ENCODE measurements around the gene CCNY. TPM values are rescaled to one million over a fixed set of nuclear protein-coding genes. Genes with fewer than 3 reads are reported as not detected.
A peak's percentile ranks its signal among the peaks of the same experiment; 100 is the strongest.

The CCNY gene
- total and polyA plus RNA-seq, 8 donors = 5.8 to 99.6 (median 37.7) TPM

- H3K9me3 ChIP-seq = no peaks in the 10 kb centered on the region
- H3K27ac ChIP-seq = peak overlapping the region; percentile 63 to 96 (median 79)
- WGBS, 5 donors = 36 to 64% (median 54%) methylated on average over 6 of the region's 6 CpGs
Measured at GRCh38 chr10:35331894-35332640, 4.2 kb upstream of the CCNY start.

DNA sequence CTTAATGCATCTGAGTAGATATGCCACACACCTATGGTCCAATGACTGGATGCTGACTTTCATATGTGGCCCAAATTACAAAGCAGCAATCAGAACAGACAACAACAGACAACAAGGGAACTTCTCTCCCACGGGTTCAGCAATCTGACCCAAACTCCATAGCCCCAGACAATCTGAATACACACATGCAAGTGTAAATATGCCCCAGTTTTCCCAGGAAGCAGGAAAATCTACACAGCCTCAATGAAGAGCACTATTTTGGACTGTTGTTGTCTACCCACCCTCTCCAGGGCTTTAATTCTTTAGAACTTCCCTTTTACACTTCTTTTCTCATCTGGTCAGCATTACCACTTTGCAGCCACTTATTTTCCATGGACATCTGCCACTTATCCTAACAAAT, 2.0 kb upstream of the CCNY start:
- Histone ChIP-seq H3K4me3 (peak overlapping the region in 3 of 4 donors; percentile 85 to 99 (median 98)), H3K27me3 (no peaks in the 10 kb centered on the region), H3K36me3 (no peaks in the 10 kb centered on the region), H3K27ac (peak overlapping the region in 3 of 5 donors; percentile 25 to 96 (median 93)), H3K4me1 (peaks cover 49 to 85% (median 73%) of the 10 kb centered on the region in 4 donors), H3K9me3 (no peaks in the 10 kb centered on the region)
- no peak for DNase-seq
- TF ChIP-seq POLR2A (IDR thresholded peaks at IDR 0.05) = no peak
- no peak for TF ChIP-seq EP300 (IDR thresholded peaks at IDR 0.05)
- TF ChIP-seq, protein P1, sequence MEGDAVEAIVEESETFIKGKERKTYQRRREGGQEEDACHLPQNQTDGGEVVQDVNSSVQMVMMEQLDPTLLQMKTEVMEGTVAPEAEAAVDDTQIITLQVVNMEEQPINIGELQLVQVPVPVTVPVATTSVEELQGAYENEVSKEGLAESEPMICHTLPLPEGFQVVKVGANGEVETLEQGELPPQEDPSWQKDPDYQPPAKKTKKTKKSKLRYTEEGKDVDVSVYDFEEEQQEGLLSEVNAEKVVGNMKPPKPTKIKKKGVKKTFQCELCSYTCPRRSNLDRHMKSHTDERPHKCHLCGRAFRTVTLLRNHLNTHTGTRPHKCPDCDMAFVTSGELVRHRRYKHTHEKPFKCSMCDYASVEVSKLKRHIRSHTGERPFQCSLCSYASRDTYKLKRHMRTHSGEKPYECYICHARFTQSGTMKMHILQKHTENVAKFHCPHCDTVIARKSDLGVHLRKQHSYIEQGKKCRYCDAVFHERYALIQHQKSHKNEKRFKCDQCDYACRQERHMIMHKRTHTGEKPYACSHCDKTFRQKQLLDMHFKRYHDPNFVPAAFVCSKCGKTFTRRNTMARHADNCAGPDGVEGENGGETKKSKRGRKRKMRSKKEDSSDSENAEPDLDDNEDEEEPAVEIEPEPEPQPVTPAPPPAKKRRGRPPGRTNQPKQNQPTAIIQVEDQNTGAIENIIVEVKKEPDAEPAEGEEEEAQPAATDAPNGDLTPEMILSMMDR (IDR thresholded peaks at IDR 0.05) = no peak
- no peak for TF ChIP-seq POLR2AphosphoS5 (IDR thresholded peaks at IDR 0.05)
- 32 to 65% (median 48%) methylated on average over 1 of the region's 1 CpG for WGBS, 5 donors
- intact Hi-C loops (cut with DNase I; ENCODE audit: low total_unique reads) = loop anchor here (10.0 kb wide), 1 partner anchor 231 kb away; no protein-coding TSS in a partner anchor

More at GRCh38 chr10:35331894-35332640, 4.2 kb upstream of the CCNY start:
- H3K27me3 ChIP-seq = no peaks in the 10 kb centered on the region
- intact Hi-C loops (cut with DNase I; ENCODE audit: low total_unique reads) = loop anchor here (10.0 kb wide), 1 partner anchor 233 kb away; no protein-coding TSS in a partner anchor
- no peak overlapping the region for H3K4me3 ChIP-seq
- peak in 1 of 2 donors; percentile 55 for DNase-seq
- TF ChIP-seq POLR2A (IDR thresholded peaks at IDR 0.05) (no peak), POLR2AphosphoS5 (IDR thresholded peaks at IDR 0.05) (peak in 2 of 3 donors; percentile 16 to 76), EP300 (IDR thresholded peaks at IDR 0.05) (no peak)
- TF ChIP-seq, protein P1 (IDR thresholded peaks at IDR 0.05) = no peak
- H3K36me3 ChIP-seq = no peaks in the 10 kb centered on the region
- H3K4me1 ChIP-seq = peaks cover 32 to 83% (median 71%) of the 10 kb centered on the region in 4 donors

GRCh38 chr10:35335133-35336083, 901 bp upstream of the CCNY start:
- 6 to 14% (median 11%) methylated on average over 33 to 34 of the region's 34 CpGs for WGBS, 5 donors
- peak overlapping the region; percentile 78 to 99 (median 92) for H3K4me3 ChIP-seq
- no peaks in the 10 kb centered on the region for H3K36me3 ChIP-seq
- TF ChIP-seq POLR2AphosphoS5 (IDR thresholded peaks at IDR 0.05) = peak in 1 of 3 donors; percentile 37
- no peak for TF ChIP-seq EP300 (IDR thresholded peaks at IDR 0.05)
- no peak for TF ChIP-seq POLR2A (IDR thresholded peaks at IDR 0.05)
- peaks cover 49 to 85% (median 68%) of the 10 kb centered on the region in 4 donors for H3K4me1 ChIP-seq
- H3K9me3 ChIP-seq = no peaks in the 10 kb centered on the region
- DNase-seq = peak in 1 of 2 donors; percentile 61
- intact Hi-C loops (cut with DNase I; ENCODE audit: low total_unique reads) = loop anchor here (10.0 kb wide), 1 partner anchor 229 kb away; no protein-coding TSS in a partner anchor
- no peaks in the 10 kb centered on the region for H3K27me3 ChIP-seq
- H3K27ac ChIP-seq = peak overlapping the region; percentile 87 to 96 (median 91)

DNA sequence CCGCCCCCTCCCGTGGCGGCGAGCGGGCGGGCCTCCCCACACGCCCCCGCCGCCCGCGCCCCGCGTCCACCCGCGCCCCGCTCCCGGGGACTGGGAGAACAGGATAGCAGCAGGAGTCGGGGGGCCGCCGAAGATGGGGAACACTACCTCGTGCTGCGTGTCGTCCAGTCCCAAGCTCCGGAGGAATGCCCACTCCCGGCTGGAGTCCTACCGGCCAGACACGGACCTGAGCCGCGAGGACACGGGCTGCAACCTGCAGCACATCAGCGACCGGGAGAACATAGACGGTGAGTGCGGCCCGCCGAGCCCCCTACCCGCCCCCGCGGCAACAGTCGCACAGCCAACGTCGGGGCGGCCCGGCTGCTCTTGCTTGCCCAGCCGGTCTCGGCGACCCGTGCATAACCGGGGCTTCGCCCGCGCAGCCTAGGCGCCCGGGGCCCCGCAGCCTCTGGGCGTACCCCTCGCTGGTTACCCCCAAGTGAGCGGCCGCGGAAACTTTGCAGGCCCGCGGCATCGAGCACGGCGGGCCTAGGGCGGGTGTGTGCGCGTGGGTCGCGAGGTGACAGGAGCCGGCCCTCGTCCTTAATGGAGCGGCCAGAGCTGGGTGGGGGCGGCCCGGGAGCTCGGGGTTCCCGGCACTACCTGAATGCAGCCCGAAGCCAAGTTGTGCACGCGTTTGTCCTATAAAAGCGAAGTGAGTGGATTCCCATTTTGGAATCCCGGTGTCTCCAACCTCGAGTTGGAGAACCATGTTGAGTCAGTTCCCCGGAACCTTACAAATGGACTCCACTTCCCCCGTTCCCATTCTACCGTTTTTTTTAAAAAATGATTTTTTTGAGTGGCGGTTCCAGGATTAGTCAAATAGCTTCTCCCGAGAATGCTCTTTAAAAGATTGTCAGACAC, 863 bp downstream of the CCNY start:
- TF ChIP-seq, protein P1 (IDR thresholded peaks at IDR 0.05) = no peak
- TF ChIP-seq EP300 (IDR thresholded peaks at IDR 0.05) (no peak), POLR2A (IDR thresholded peaks at IDR 0.05) (no peak), POLR2AphosphoS5 (IDR thresholded peaks at IDR 0.05) (no peak)
- no peaks in the 10 kb centered on the region for H3K9me3 ChIP-seq
- no peaks in the 10 kb centered on the region for H3K36me3 ChIP-seq
- DNase-seq = peak; percentile 47 to 77
- no peaks in the 10 kb centered on the region for H3K27me3 ChIP-seq
- WGBS, 5 donors = 0 to 7% (median 1%) methylated on average over 8 to 88 of the region's 88 CpGs
- H3K27ac ChIP-seq = peak overlapping the region; percentile 74 to 96 (median 90)
- peak overlapping the region; percentile 78 to 99 (median 92) for H3K4me3 ChIP-seq
- intact Hi-C loops (cut with DNase I; ENCODE audit: low total_unique reads) = loop anchor here (10.0 kb wide), 1 partner anchor 228 kb away; no protein-coding TSS in a partner anchor
- H3K4me1 ChIP-seq = peaks cover 53 to 86% (median 74%) of the 10 kb centered on the region in 4 donors
